ENCODE results near the gene TSFM.

The TSFM gene

DNA sequence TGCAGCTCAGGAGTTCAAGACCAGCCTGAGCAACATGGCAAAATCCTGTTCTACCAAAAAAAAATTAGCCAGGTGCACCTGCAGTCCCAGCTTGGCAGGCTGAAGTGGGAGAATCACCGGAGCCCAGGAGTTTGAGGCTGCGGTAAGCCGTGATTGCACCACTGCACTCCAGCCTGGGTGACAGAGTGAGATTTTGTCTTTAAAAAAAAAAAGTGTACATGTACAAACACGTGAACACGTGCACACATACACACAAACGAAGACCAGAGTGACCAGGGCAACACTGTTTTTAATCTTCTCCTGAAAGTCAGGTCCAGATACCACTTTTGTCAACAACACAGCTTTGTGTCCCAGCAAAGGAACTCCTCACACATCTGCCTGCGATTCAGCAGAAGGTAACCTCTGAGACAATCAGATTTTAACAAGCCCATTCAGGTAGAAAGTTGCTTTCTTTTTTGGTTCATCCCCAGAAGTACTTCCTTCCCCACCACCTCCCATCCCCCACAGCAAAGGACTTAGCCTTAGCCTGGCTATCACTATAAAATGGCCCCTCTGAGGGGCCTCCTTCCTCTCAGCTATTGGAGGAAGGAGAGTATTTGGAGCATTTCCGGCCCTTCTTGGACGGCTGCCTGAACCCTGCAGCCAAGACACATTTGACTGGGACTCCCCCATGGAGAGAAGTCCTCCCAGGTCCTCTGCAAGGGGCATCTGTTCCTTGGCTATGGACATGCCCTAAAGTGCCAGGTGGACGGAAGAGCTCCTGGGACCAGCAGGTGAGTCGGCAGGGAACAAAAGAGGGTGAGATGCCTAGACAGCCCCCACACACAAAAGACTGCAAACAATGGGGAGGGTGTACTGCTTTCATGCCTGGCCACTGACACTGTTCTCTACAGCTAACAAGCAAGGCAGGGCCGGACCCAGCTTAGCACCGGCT lies 54.1 kb downstream of the TSFM start:
- DNase-seq: peak; percentile 28

GRCh38 chr12:57837864-57838562 lies 55.4 kb downstream of the TSFM start:
- DNase-seq: no peak

- no peak for DNase-seq
Observed at GRCh38 chr12:57838594-57839302, 56.2 kb downstream of the TSFM start.

GRCh38 chr12:57839996-57840395 lies 57.4 kb downstream of the TSFM start:
- no peak for DNase-seq

GRCh38 chr12:57840726-57841125 lies 58.1 kb downstream of the TSFM start:
- DNase-seq: no peak

- DNase-seq: no peak
Observed at GRCh38 chr12:57841445-57841844, 58.9 kb downstream of the TSFM start.

GRCh38 chr12:57842342-57843294 lies 60.0 kb downstream of the TSFM start:
- DNase-seq: no peak

- no peak for DNase-seq
Observed at GRCh38 chr12:57844709-57845477, 62.3 kb downstream of the TSFM start.

DNA sequence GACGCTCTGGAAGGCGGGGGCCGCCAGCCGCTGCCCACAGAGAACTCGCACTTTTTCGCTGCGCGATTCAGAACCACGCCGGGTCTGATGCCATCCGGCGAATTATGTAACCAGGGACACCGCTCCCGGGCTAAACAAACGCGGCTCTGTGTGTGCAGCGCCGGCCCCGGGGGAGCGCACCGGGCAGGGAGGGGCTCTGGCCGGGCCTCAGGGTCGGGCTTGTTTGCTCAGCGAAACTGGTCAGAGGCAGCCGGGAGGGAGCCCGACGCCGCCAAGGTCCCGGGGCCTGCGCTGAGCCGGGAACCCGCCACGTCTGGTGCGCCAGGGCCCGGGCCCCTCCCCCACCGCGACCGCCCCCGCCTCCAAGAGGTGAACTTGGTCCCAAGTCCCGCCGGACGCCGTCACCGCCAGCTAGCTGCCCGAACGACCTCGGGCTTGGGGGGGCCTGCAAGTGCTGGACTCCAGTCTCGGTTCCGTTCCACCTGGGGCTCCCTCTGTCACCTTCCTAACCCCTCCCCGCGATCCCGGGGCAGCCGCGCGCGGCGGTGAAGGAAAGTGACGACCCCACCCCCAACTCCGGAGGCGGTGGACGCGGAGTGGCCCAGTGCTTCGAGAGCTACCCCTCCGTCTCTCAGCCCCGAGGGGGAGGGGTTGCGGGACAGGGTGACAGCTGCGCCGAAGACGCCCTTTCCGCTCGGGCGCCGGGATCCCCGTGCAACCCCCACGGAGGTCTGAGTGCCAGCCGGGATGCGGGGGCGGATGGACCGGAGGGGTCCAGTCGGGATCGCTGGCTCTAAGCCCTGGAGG lies 63.1 kb downstream of the TSFM start:
- DNase-seq: peak; percentile 52

DNA sequence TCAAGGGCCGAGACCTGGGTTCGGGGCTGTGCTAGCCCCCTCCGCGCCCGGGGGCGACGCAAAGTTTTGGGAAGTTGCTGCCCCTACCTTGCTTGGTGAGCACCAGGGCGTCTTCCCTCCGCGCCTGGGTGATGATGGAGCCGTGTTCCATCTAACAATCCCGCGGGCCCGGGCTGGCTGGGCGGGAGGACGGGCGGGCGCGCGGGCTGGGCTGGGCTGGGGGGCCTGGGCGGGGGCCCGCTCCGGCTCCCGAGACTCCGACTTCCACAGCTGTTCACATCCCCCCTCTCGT lies 63.6 kb downstream of the TSFM start:
- DNase-seq: no peak

- peak; percentile 82 for DNase-seq
Observed at GRCh38 chr12:57846577-57847319, 64.2 kb downstream of the TSFM start, which contains the start of gene CTDSP2. CTDSP2 (minus strand) TSS chr12:57846729; CDS start chr12:57846435, 294 bp downstream.
